ENCODE data around the gene PALLD. TPM values are rescaled to one million over a fixed set of nuclear protein-coding genes. Genes with fewer than 3 reads are reported as not detected.

The PALLD gene
- total and polyA plus RNA-seq, 2 of the 8 experiments (the other 6 are each of a cell fraction or from before 2014, with no cell fraction given) = 10.5 to 25.0 TPM

DNA sequence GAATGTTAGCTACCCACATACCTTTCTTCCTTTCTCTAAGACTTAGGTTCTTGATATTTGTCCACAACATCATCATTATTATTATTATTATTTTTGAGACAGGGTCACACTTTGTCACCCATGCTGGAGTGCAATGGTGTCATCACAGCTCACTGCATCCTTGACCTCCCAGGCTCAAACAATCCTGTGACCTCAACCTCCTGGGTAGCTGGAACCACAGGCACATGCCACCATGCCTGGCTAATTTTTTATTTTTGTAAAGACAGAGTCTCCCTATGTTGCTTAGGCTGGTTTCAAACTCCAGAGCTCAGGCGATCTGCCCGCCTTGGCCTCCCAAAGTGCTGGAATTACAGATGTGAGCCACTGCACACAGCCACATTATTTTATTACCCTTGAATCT lies 394.2 kb downstream of the PALLD start:
- no peak overlapping the region for H3K4me2 ChIP-seq (ENCODE audit: insufficient read depth in 1 of 2, low read depth in 2 of 2, low read length in 2 of 2)
- H3K56ac ChIP-seq (replicated peaks; ENCODE audit: insufficient read length, low read depth, low read length) = no peak overlapping the region
- no peak overlapping the region for H3K14ac ChIP-seq (ENCODE audit: insufficient read length)
- no peak overlapping the region for H4K91ac ChIP-seq (replicated peaks; ENCODE audit: insufficient read length, low read length)
- no peak overlapping the region for H2AFZ ChIP-seq (ENCODE audit: low read length)
- H2BK5ac ChIP-seq (ENCODE audit: low read depth, low read length) = no peak overlapping the region
- H3K27me3 ChIP-seq (replicated peaks in 1 of 4; ENCODE audit: control insufficient read depth in 3 of 4, extremely low read depth in 1 of 4, insufficient read depth in 3 of 4, low read length in 3 of 4) = no peaks in the 10 kb centered on the region
- no peak overlapping the region for H4K8ac ChIP-seq (ENCODE audit: extremely low read depth, insufficient read depth, low read length)
- no peaks in the 10 kb centered on the region for H4K20me1 ChIP-seq (replicated peaks in 1 of 2; ENCODE audit: control insufficient read depth in 1 of 2, insufficient read depth in 2 of 2, low read length in 2 of 2)
- H4K5ac ChIP-seq (ENCODE audit: insufficient read length, low read depth, low read length) = no peak overlapping the region
- H3K9ac ChIP-seq (replicated peaks in 1 of 4; ENCODE audit: extremely low read depth in 1 of 4, low read depth in 3 of 4, low read length in 3 of 4) = no peak overlapping the region
- no peak overlapping the region for H3K4me3 ChIP-seq (ENCODE audit: extremely low read depth in 1 of 4, insufficient read depth in 2 of 4, low read depth in 3 of 4, low read length in 4 of 4)
- no peaks in the 10 kb centered on the region for H3K23me2 ChIP-seq (ENCODE audit: low read depth, low read length)
- CTCF ChIA-PET (ENCODE audit: partially characterized antibody) = interaction anchor here (1.0 kb wide), 1 partner anchor 119 kb away, joined by 5 read pairs; the partner anchor contains the start of gene CBR4
- H3K27ac ChIP-seq (ENCODE audit: low read depth, low read length) = no peak overlapping the region
- WGBS, 2 experiments (ENCODE audit: extremely low coverage in 1 of 2, insufficient coverage in 1 of 2, insufficient read length in 1 of 2, insufficient replicate concordance in 2 of 2, low coverage in 1 of 2, low lambda C conversion rate in 2 of 2, missing lambda C conversion rate in 1 of 2) = 97% methylated on average over 2 of the region's 2 CpGs; no CpG with 5 or more reads in 1 of the 2 experiments
- H3K36me3 ChIP-seq (ENCODE audit: control insufficient read depth in 2 of 4, insufficient read depth in 4 of 4, low read length in 3 of 4) = peaks cover 2 to 23% (median 13%) of the 10 kb centered on the region in 4 experiments; a peak in 5 of 8 replicates
- H3K79me1 ChIP-seq (ENCODE audit: low read depth, low read length) = no peaks in the 10 kb centered on the region
- no peaks in the 10 kb centered on the region for H3K79me2 ChIP-seq (ENCODE audit: control insufficient read depth in 1 of 2, insufficient read depth in 2 of 2, low read length in 2 of 2)
- no peak overlapping the region for H2BK20ac ChIP-seq (ENCODE audit: low read length)
- no peaks in the 10 kb centered on the region for H3K9me3 ChIP-seq (ENCODE audit: insufficient read depth in 2 of 2, low read depth in 1 of 2, low read length in 1 of 2)
- no peak overlapping the region for H2BK120ac ChIP-seq (replicated peaks; ENCODE audit: low read depth, low read length)
- H2AK5ac ChIP-seq (ENCODE audit: low read depth, low read length) = no peak overlapping the region
- no peak overlapping the region for H3K4ac ChIP-seq (replicated peaks; ENCODE audit: insufficient read length, low read depth, low read length)
- H3K18ac ChIP-seq (ENCODE audit: extremely low read depth, low read length) = no peak overlapping the region
- no peak for FAIRE-seq
- POLR2A ChIA-PET (ENCODE audit: partially characterized antibody) = no interaction called here
- no peak overlapping the region for H2BK12ac ChIP-seq (ENCODE audit: low read depth, low read length)
- no peak overlapping the region for H2BK15ac ChIP-seq (ENCODE audit: low read length)
- no peaks in the 10 kb centered on the region for H3K4me1 ChIP-seq (replicated peaks in 1 of 4; ENCODE audit: control insufficient read depth in 3 of 4, insufficient read depth in 4 of 4, low read length in 3 of 4)
- no peak overlapping the region for H3K23ac ChIP-seq (ENCODE audit: insufficient read length)
- no peak for DNase-seq (ENCODE audit: low read depth in 1 of 2, low spot score in 2 of 2)
- TF ChIP-seq TAF7 (optimal IDR thresholded peaks at IDR 0.05; ENCODE audit: borderline replicate concordance, low read depth, low read length) = no peak
- no peak for TF ChIP-seq SIRT6 (IDR thresholded peaks at IDR 0.05; ENCODE audit: low read length)
- no peak for TF ChIP-seq BCL11A (IDR thresholded peaks at IDR 0.05; ENCODE audit: low read depth in 2 of 2, low read length in 2 of 2)
- no peak for TF ChIP-seq BACH1 (IDR thresholded peaks at IDR 0.05; ENCODE audit: low read length)
- TF ChIP-seq, protein P1, sequence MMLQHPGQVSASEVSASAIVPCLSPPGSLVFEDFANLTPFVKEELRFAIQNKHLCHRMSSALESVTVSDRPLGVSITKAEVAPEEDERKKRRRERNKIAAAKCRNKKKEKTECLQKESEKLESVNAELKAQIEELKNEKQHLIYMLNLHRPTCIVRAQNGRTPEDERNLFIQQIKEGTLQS (IDR thresholded peaks at IDR 0.05; ENCODE audit: insufficient read depth, low read depth, low read length) = no peak
- no peak for TF ChIP-seq RFX5 (IDR thresholded peaks at IDR 0.05; ENCODE audit: borderline replicate concordance, low read depth, low read length)

Measured in H1 (cell line).